Neural progenitor cell (in vitro differentiated cells): ENCODE measurements around the gene PTGDR. TPM values are rescaled to one million over a fixed set of nuclear protein-coding genes. Genes with fewer than 3 reads are reported as not detected.
A peak's percentile ranks its signal among the peaks of the same experiment; 100 is the strongest.

Experiments
- DNase-seq: peaks from one replicate; pipeline ENCODE4 v3.0.0-alpha.2; 2016; ENCODE audit warnings: low spot score
- H2AFZ ChIP-seq: fragments of 200-600 bp; sonication (generic); replicated peaks from 2 replicates; pipeline ENCODE4 v1.6.1; 2016; ENCODE audit warnings: antibody characterized with exemption
- H3F3A ChIP-seq: fragments of 200-600 bp; sonication (generic); 2 replicates; pipeline ENCODE4 v1.6.1; 2016; ENCODE audit warnings: antibody characterized with exemption, low read depth
- H3K27ac ChIP-seq: fragments of 200-600 bp; sonication (generic); 2 replicates; pipeline ENCODE4 v1.5.1; 2016; ENCODE audit warnings: mild to moderate bottlenecking
- H3K27me3 ChIP-seq: fragments of 200-600 bp; sonication (generic); 2 replicates; pipeline ENCODE4 v1.6.1; 2016; ENCODE audit warnings: mild to moderate bottlenecking, moderate library complexity
- H3K36me3 ChIP-seq: fragments of 200-600 bp; sonication (generic); 2 replicates; pipeline ENCODE4 v1.5.1; 2016
- H3K4me1 ChIP-seq: fragments of 200-600 bp; sonication (generic); 2 replicates; pipeline ENCODE4 v1.6.1; 2016; ENCODE audit warnings: mixed run types
- H3K4me2 ChIP-seq: fragments of 200-600 bp; sonication (generic); 2 replicates; pipeline ENCODE4 v1.6.1; 2016
- H3K4me3 ChIP-seq: fragments of 200-600 bp; sonication (generic); 2 replicates; pipeline ENCODE4 v1.5.1; 2016
- H3K79me2 ChIP-seq: fragments of 200-600 bp; sonication (generic); 2 replicates; pipeline ENCODE4 v1.6.1; 2016; ENCODE audit warnings: low read depth
- H3K9ac ChIP-seq: fragments of 200-600 bp; sonication (generic); 2 replicates; pipeline ENCODE4 v1.6.1; 2016
- H3K9me3 ChIP-seq: fragments of 200-600 bp; sonication (generic); 2 replicates; pipeline ENCODE4 v1.5.1; 2016; ENCODE audit warnings: low read depth
- H4K20me1 ChIP-seq: fragments of 200-600 bp; sonication (generic); 2 replicates; pipeline ENCODE4 v1.6.1; 2016; ENCODE audit warnings: low read depth
- H3K27ac Mint-ChIP-seq: 3 replicates; pipeline ENCODE4 v1.8.0; 2021; ENCODE audit warnings: mixed read lengths
- H3K27me3 Mint-ChIP-seq: 2 replicates; pipeline ENCODE4 v1.8.0; 2022; ENCODE audit warnings: low read depth, mild to moderate bottlenecking, inconsistent platforms, moderate library complexity, mixed read lengths; ENCODE audit not compliant: insufficient read depth
- H3K36me3 Mint-ChIP-seq: 3 replicates; pipeline ENCODE4 v1.8.0; 2021; ENCODE audit warnings: mixed read lengths
- H3K4me1 Mint-ChIP-seq: 3 replicates; pipeline ENCODE4 v1.8.0; 2021; ENCODE audit warnings: mixed read lengths
- H3K4me3 Mint-ChIP-seq: 3 replicates; pipeline ENCODE4 v1.8.0; 2021; ENCODE audit warnings: mild to moderate bottlenecking, moderate library complexity, mixed read lengths
- H3K9me3 Mint-ChIP-seq: 3 replicates; pipeline ENCODE4 v1.8.0; 2020; ENCODE audit warnings: mixed read lengths
- EZH2 ChIP-seq: fragments of 200-600 bp; sonication (generic); IDR thresholded peaks from 2 replicates; pipeline ENCODE4 v1.6.1; 2017; ENCODE audit warnings: antibody characterized with exemption, mild to moderate bottlenecking, moderate library complexity
- EZH2phosphoT487 ChIP-seq: fragments of 200-600 bp; sonication (generic); IDR thresholded peaks from 2 replicates; pipeline ENCODE4 v1.6.1; 2017; ENCODE audit warnings: antibody characterized with exemption
- total RNA-seq: library from RNA; depleted of rRNA; stranded (reverse); fragments of >200 nt; gene quantifications from 2 replicates; pipeline ENCODE4 v1.2.3, GENCODE V29; 2015; ENCODE audit warnings: low replicate concordance
- TF ChIP-seq, protein P1 (sequence below): fragments of 200-600 bp; sonication (generic); IDR thresholded peaks from 2 replicates; pipeline ENCODE4 v1.5.1; 2017; ENCODE audit warnings: antibody characterized with exemption, mild to moderate bottlenecking

The PTGDR gene
- total RNA-seq, 1 donor from 2014 or later, result 0.58 TPM

DNA sequence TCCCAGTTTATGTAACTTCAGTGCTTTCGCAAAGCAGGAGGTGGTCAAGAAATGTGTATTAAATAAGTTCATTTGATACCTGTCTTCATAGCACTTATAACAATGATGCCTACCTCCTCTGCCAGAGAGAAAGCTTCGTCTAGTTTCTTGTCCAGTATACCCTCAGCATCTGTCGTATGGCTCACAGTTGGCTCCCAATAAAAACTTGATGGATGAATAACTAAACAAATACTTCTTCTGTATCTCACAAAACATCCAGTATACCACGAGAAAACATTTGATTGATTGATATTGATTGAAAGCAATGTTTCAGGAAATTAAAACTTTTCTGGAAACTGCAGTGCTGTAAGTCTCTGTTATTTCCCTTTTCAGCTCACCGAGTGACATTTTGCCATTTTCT is 26.9 kb upstream of the PTGDR start:
- Mint-ChIP-seq H3K9me3 (no peaks in the 10 kb centered on the region), H3K4me1 (peaks cover 5% of the 10 kb centered on the region), H3K36me3 (no peaks in the 10 kb centered on the region), H3K4me3 (no peak overlapping the region), H3K27me3 (peaks cover 2% of the 10 kb centered on the region), H3K27ac (no peak overlapping the region)
- Histone ChIP-seq H3K4me3 (no peak overlapping the region), H3K27ac (no peak overlapping the region), H3K27me3 (no peaks in the 10 kb centered on the region), H3K36me3 (no peaks in the 10 kb centered on the region), H4K20me1 (no peaks in the 10 kb centered on the region), H2AFZ (no peak overlapping the region), H3K79me2 (no peaks in the 10 kb centered on the region), H3F3A (no peaks in the 10 kb centered on the region), H3K4me1 (peaks cover 9% of the 10 kb centered on the region), H3K4me2 (no peak overlapping the region), H3K9ac (no peak overlapping the region), H3K9me3 (no peaks in the 10 kb centered on the region)
- TF ChIP-seq EZH2phosphoT487, result no peak
- DNase-seq, result no peak

DNA sequence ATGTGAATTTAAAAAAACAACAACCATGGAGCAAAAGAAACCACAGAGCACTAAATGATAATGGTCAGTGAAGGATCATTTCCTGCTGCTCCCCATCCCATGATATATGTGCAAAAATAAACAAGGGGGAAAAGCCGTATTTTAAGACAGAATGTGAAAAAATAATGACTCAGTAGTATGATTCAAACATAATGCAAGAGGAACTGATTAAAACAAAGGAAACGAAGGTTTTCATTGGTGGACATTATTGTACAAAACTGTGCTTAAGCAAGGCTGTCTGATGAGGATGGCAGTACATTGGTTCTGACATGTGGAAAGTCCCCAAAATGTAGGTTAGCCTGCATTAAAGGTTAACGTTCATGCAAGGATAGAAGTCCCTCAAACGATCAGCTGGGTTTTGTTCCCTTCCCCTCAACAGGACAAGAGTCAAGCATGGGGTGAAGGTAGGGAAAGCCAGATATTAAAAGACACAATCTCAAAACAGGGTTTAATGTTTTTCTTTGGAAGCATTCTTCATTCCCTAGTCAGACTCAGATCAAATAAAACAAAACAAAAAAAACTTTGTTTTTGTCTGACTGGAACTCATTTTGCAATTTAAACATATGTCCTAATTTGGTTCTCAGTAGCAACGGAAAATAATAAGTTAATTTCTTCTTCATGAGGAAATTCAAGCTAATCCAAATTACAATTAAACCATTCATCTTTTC is 26.3 kb upstream of the PTGDR start:
- Histone ChIP-seq H3K4me1 (peaks cover 8% of the 10 kb centered on the region), H3K79me2 (no peaks in the 10 kb centered on the region)

DNA sequence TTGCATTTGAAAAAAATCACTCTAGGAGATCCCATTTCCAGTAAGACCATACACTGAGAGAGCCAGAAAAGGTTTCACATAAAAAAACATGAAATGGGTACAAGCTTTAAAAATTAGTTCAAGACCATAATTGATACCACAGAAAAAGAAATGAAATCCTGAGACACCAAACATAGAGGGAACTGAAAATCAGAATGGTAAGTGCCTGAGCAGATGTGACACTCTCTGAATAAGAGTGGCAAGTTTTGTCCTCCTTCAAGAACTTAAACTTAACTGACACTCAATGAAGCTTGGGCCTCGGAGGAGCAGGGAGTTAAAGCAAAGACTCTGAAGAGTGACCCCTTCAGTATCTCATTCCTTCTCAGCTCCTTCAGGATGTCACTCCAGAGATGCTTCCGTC is 23.2 kb upstream of the PTGDR start:
- no peaks in the 10 kb centered on the region for H3K9me3 ChIP-seq
- H3K79me2 ChIP-seq, result no peaks in the 10 kb centered on the region
- no peak overlapping the region for H3K9ac ChIP-seq
- Mint-ChIP-seq H3K9me3 (no peaks in the 10 kb centered on the region), H3K4me3 (no peak overlapping the region), H3K27ac (no peak overlapping the region), H3K4me1 (no peaks in the 10 kb centered on the region), H3K27me3 (peaks cover 3% of the 10 kb centered on the region), H3K36me3 (no peaks in the 10 kb centered on the region)
- no peak overlapping the region for H3K4me2 ChIP-seq
- no peak overlapping the region for H2AFZ ChIP-seq
- peaks cover 7% of the 10 kb centered on the region for H3K4me1 ChIP-seq
- H3F3A ChIP-seq, result no peaks in the 10 kb centered on the region
- TF ChIP-seq, protein P1, sequence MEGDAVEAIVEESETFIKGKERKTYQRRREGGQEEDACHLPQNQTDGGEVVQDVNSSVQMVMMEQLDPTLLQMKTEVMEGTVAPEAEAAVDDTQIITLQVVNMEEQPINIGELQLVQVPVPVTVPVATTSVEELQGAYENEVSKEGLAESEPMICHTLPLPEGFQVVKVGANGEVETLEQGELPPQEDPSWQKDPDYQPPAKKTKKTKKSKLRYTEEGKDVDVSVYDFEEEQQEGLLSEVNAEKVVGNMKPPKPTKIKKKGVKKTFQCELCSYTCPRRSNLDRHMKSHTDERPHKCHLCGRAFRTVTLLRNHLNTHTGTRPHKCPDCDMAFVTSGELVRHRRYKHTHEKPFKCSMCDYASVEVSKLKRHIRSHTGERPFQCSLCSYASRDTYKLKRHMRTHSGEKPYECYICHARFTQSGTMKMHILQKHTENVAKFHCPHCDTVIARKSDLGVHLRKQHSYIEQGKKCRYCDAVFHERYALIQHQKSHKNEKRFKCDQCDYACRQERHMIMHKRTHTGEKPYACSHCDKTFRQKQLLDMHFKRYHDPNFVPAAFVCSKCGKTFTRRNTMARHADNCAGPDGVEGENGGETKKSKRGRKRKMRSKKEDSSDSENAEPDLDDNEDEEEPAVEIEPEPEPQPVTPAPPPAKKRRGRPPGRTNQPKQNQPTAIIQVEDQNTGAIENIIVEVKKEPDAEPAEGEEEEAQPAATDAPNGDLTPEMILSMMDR, result no peak
- TF ChIP-seq EZH2phosphoT487 (no peak), EZH2 (no peak)
- no peaks in the 10 kb centered on the region for H3K27me3 ChIP-seq
- H3K36me3 ChIP-seq, result no peaks in the 10 kb centered on the region
- H3K4me3 ChIP-seq, result no peak overlapping the region
- H3K27ac ChIP-seq, result no peak overlapping the region
- H4K20me1 ChIP-seq, result no peaks in the 10 kb centered on the region
- DNase-seq, result no peak

More for the DNA sequence above, 26.3 kb upstream of the PTGDR start:
- no peaks in the 10 kb centered on the region for H3K36me3 ChIP-seq
- H3K4me2 ChIP-seq, result no peak overlapping the region
- H3K27me3 ChIP-seq, result no peaks in the 10 kb centered on the region
- H3F3A ChIP-seq, result no peaks in the 10 kb centered on the region
- H3K27me3 Mint-ChIP-seq, result peaks cover under 1% of the 10 kb centered on the region
- H3K4me3 Mint-ChIP-seq, result no peak overlapping the region
- no peak overlapping the region for H3K9ac ChIP-seq
- no peaks in the 10 kb centered on the region for H3K9me3 ChIP-seq
- H3K27ac ChIP-seq, result no peak overlapping the region
- H4K20me1 ChIP-seq, result no peaks in the 10 kb centered on the region
- TF ChIP-seq EZH2, result no peak
- TF ChIP-seq EZH2phosphoT487, result no peak
- TF ChIP-seq, protein P1, result no peak
- H3K27ac Mint-ChIP-seq, result no peak overlapping the region
- H2AFZ ChIP-seq, result peak overlapping the region; percentile 15
- no peak for DNase-seq
- H3K4me3 ChIP-seq, result no peak overlapping the region
- no peaks in the 10 kb centered on the region for H3K9me3 Mint-ChIP-seq
- peaks cover under 1% of the 10 kb centered on the region for H3K4me1 Mint-ChIP-seq
- H3K36me3 Mint-ChIP-seq, result no peaks in the 10 kb centered on the region

DNA sequence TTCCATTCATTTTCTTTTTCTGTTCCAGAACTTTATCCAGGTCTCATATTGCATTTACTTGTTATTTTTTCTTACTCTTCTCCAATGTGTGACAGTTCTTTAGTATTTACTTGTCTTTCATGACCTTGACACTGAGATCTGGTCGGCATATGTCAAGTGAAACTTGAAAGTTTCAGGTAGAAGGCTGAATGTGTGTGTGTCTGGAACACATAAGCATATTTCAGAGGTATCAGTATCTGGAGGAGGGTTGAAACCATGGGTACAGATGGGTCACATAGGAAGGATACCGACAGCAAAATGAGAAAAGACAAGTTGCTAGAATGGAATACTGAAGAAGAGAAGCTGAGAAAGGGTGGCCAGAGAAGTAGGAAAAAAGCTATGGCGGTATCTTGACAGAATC is 22.5 kb upstream of the PTGDR start:
- Histone ChIP-seq H3K9me3 (no peaks in the 10 kb centered on the region), H3K4me2 (no peak overlapping the region), H3K27ac (no peak overlapping the region), H3F3A (no peaks in the 10 kb centered on the region), H3K4me3 (no peak overlapping the region), H3K4me1 (peaks cover 7% of the 10 kb centered on the region), H3K9ac (no peak overlapping the region), H3K27me3 (no peaks in the 10 kb centered on the region), H2AFZ (no peak overlapping the region), H4K20me1 (no peaks in the 10 kb centered on the region), H3K36me3 (no peaks in the 10 kb centered on the region), H3K79me2 (no peaks in the 10 kb centered on the region)
- Mint-ChIP-seq H3K4me1 (no peaks in the 10 kb centered on the region), H3K36me3 (no peaks in the 10 kb centered on the region), H3K27me3 (peaks cover 3% of the 10 kb centered on the region), H3K9me3 (no peaks in the 10 kb centered on the region), H3K4me3 (no peak overlapping the region), H3K27ac (no peak overlapping the region)
- no peak for TF ChIP-seq EZH2
- TF ChIP-seq, protein P1, result no peak
- TF ChIP-seq EZH2phosphoT487, result no peak
- DNase-seq, result no peak
